SU-DHL-6 (cell line): ENCODE measurements around the gene PHYHD1.

ENCODE experiments used
- H2AFZ ChIP-seq: fragments of 200-600 bp; sonication (generic); 2 replicates; pipeline ENCODE4 v1.6.1; 2014; ENCODE audit warnings: low read depth, mild to moderate bottlenecking, moderate library complexity, mixed read lengths, antibody characterized with exemption, low read length; ENCODE audit not compliant: severe bottlenecking
- H3F3A ChIP-seq: fragments of 200-600 bp; shearing (Covaris generic); 2 replicates; pipeline ENCODE4 v1.6.0; 2016; ENCODE audit warnings: antibody characterized with exemption, mild to moderate bottlenecking; ENCODE audit not compliant: insufficient read depth
- H3K27ac ChIP-seq: fragments of 200-600 bp; sonication (generic); 2 replicates; pipeline ENCODE4 v1.5.1; 2016; ENCODE audit warnings: low read depth, mild to moderate bottlenecking, low read length, moderate library complexity, mixed read lengths
- H3K27me3 ChIP-seq: fragments of 200-600 bp; sonication (generic), shearing (Covaris generic); 2 replicates; pipeline ENCODE4 v1.6.0; 2014; ENCODE audit warnings: mild to moderate bottlenecking, low read length
- H3K36me3 ChIP-seq: fragments of 200-600 bp; sonication (generic); 2 replicates; pipeline ENCODE4 v1.6.1; 2014; ENCODE audit warnings: mild to moderate bottlenecking, low read length, mixed read lengths
- H3K4me2 ChIP-seq: fragments of 300-600, 200-600 bp; shearing (Covaris generic), sonication (generic); 2 replicates; pipeline ENCODE4 v1.6.0; 2014; ENCODE audit warnings: low read length, low read depth, mild to moderate bottlenecking; ENCODE audit not compliant: poor library complexity, severe bottlenecking
- H3K4me3 ChIP-seq: fragments of 200-600 bp; sonication (generic); 2 replicates; pipeline ENCODE4 v1.5.1; 2014; ENCODE audit warnings: antibody characterized with exemption, low read length, mild to moderate bottlenecking, mixed read lengths; ENCODE audit not compliant: insufficient read depth, poor library complexity, severe bottlenecking
- H3K79me2 ChIP-seq: fragments of 200-600 bp; sonication (generic); 2 replicates; pipeline ENCODE4 v1.6.1; 2014; ENCODE audit warnings: mild to moderate bottlenecking, low read length, moderate library complexity; ENCODE audit not compliant: insufficient read depth
- H3K9ac ChIP-seq: fragments of 200-600 bp; sonication (generic); 2 replicates; pipeline ENCODE4 v1.7.0; 2014; ENCODE audit warnings: mild to moderate bottlenecking, low read length
- H3K9me2 ChIP-seq: fragments of 200-600 bp; sonication (generic); replicated peaks from 2 replicates; pipeline ENCODE4 v1.6.1; 2014; ENCODE audit warnings: low read length; ENCODE audit not compliant: insufficient read depth
- H3K9me3 ChIP-seq: fragments of 200-600 bp; sonication (generic); 2 replicates; pipeline ENCODE4 v1.6.1; 2014; ENCODE audit warnings: low read length, mixed read lengths; ENCODE audit not compliant: insufficient read depth
- H4K20me1 ChIP-seq: fragments of 200-600 bp; sonication (generic); 2 replicates; pipeline ENCODE4 v1.6.1; 2014; ENCODE audit warnings: low read depth, mild to moderate bottlenecking, antibody characterized with exemption, low read length, moderate library complexity, mixed read lengths
- EZH2phosphoT487 ChIP-seq: fragments of 200-600 bp; sonication (generic), shearing (Covaris generic); conservative IDR thresholded peaks from 2 replicates; pipeline ENCODE4 v1.6.1; 2018; ENCODE audit warnings: mild to moderate bottlenecking, antibody characterized with exemption, low read length, moderate library complexity, mixed read lengths
- TF ChIP-seq, protein P1 (sequence below): fragments of 200-600 bp; sonication (generic); IDR thresholded peaks from one replicate; pipeline ENCODE4 v1.5.1; 2017; ENCODE audit warnings: antibody characterized with exemption, mild to moderate bottlenecking, low read length, moderate library complexity; ENCODE audit not compliant: insufficient read depth, poor library complexity, severe bottlenecking

Gene PHYHD1

DNA sequence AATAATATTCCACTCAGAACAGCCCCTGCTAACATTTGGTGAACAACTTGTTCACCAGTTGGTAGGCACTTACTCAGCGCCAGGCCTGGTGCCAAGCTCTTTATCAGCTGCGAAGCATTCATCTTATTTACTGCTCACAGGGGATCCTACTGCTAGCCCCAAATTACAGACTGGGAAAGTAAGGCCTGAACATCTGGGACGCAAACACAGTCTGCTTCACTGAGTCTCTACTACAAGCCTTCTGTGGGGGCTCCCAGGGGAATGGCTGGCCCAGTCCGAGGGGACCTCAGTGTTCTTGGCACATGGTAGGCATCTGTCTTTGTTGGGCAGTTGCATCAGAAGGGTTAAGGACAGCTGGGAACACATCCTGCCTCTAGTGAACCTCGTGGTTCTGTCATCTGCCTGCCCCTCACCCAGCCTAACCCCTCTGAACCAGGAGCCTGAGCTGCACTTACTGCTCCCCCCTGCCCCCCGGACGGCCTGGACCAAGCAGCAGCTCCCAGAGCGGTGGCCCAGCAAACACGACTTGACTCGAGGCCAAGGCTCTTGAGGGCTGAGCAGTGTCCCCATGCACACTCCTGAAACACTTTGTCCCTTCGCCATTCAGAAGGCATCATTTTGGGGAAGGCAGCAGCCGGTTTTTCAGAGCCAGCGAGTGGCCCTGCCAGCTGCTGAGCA, at the start of gene PHYHD1:
Gene PHYHD1 (plus strand): TSS at position 602 of the 678 bp plus-strand sequence. CDS start 1,342 bp downstream, outside the sequence.
- Histone ChIP-seq H3K4me2 (peak within 1 kb of the TSS; percentile 96), H3K9ac (peak within 1 kb of the TSS; percentile 95), H3K9me3 (no peaks in the 10 kb centered on the region), H3K27me3 (no peaks in the 10 kb centered on the region), H3F3A (peaks cover 41% of the 10 kb centered on the region), H3K36me3 (no peaks in the 10 kb centered on the region), H3K79me2 (no peaks in the 10 kb centered on the region), H3K4me3 (peak within 1 kb of the TSS; percentile 75), H3K9me2 (no peaks in the 10 kb centered on the region), H3K27ac (peak within 1 kb of the TSS; percentile 97), H2AFZ (peak within 1 kb of the TSS; percentile 5), H4K20me1 (no peaks in the 10 kb centered on the region)
- TF ChIP-seq EZH2phosphoT487 = no peak
- TF ChIP-seq, protein P1, sequence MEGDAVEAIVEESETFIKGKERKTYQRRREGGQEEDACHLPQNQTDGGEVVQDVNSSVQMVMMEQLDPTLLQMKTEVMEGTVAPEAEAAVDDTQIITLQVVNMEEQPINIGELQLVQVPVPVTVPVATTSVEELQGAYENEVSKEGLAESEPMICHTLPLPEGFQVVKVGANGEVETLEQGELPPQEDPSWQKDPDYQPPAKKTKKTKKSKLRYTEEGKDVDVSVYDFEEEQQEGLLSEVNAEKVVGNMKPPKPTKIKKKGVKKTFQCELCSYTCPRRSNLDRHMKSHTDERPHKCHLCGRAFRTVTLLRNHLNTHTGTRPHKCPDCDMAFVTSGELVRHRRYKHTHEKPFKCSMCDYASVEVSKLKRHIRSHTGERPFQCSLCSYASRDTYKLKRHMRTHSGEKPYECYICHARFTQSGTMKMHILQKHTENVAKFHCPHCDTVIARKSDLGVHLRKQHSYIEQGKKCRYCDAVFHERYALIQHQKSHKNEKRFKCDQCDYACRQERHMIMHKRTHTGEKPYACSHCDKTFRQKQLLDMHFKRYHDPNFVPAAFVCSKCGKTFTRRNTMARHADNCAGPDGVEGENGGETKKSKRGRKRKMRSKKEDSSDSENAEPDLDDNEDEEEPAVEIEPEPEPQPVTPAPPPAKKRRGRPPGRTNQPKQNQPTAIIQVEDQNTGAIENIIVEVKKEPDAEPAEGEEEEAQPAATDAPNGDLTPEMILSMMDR = no peak

DNA sequence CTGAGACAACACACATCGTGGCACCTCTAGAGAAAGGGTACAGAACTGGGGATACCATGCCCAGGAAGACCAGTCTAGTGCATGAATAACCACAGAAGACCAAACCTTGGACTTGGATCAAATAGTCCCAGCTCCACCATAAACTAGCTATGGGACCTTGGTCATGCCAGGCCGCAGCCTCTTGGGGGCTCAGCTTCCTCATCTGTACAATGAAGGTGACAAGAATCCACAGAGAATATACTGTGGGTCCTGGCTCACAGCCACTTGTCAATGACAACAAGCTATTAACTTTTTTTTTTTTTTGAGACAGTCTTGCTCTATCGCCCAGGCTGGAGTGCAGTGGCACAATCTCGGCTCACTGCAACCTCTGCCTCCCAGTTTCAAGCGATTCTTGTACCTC, 42.9 kb upstream of the PHYHD1 start:
- Histone ChIP-seq H3K27ac (no peak overlapping the region), H3K9ac (no peak overlapping the region), H2AFZ (no peak overlapping the region), H3K4me3 (no peak overlapping the region), H3K4me2 (no peak overlapping the region), H3K9me2 (no peaks in the 10 kb centered on the region), H4K20me1 (no peaks in the 10 kb centered on the region), H3K9me3 (no peaks in the 10 kb centered on the region), H3F3A (peaks cover 20% of the 10 kb centered on the region), H3K27me3 (no peaks in the 10 kb centered on the region), H3K36me3 (no peaks in the 10 kb centered on the region), H3K79me2 (peaks cover 68% of the 10 kb centered on the region)
- TF ChIP-seq, protein P1 = no peak
- TF ChIP-seq EZH2phosphoT487 = no peak

DNA sequence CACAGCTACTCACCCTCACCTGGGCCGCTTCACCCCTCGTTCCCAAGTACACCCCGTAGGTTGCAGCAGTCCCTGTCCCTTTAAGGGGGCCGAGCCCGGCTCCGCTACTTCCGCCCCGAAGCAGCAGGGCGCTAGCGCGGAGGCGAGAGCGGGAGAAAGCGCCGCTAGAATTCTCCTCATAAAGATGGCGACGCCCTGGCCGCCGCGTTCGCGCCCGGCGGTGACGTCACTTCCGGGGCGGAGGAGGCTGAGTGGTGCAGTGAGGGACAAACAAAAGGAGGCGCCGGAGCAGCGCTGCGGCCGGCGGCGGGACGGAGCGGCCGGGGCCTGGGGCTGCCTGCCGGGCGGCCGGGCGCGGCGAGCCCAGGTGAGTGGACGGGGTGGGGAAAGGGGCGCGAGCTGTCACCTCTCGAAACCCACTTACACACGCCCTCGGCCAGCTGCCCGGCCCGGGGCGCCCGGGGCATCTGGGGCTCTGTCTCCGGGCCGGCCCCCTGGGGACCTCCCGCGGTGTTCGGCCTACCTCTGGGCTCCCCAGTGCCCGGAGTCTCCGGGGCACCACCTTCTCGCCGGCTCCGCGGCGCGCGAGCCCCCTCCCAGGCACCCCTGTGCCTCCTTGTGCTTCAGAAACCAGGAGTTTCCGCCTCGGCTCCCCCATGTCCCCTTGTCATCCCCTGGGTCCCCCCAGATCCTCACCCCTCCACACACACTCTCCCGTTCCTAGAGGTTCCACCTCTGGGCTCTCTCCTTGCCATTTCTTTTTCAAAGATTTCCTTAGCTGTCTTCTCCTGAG, 38.7 kb upstream of the PHYHD1 start, which contains the start of the genes KYAT1 and LRRC8A:
Gene KYAT1 (minus strand): TSS at position 67 of the 793 bp plus-strand sequence. CDS start 36,545 bp downstream, outside the sequence.
Gene LRRC8A (plus strand): TSS at position 250 of the 793 bp plus-strand sequence. CDS start 25,032 bp downstream, outside the sequence.
- peak within 1 kb of the TSS; percentile 97 for H3K27ac ChIP-seq
- no peaks in the 10 kb centered on the region for H3K27me3 ChIP-seq
- no peaks in the 10 kb centered on the region for H3K9me3 ChIP-seq
- H3F3A ChIP-seq = peaks cover 20% of the 10 kb centered on the region
- peaks cover 82% of the 10 kb centered on the region for H3K79me2 ChIP-seq
- H3K9me2 ChIP-seq = no peaks in the 10 kb centered on the region
- peak within 1 kb of the TSS; percentile 88 for H3K4me3 ChIP-seq
- H3K36me3 ChIP-seq = no peaks in the 10 kb centered on the region
- H2AFZ ChIP-seq = no peak within 1 kb of the TSS
- no peaks in the 10 kb centered on the region for H4K20me1 ChIP-seq
- H3K4me2 ChIP-seq = peak within 1 kb of the TSS; percentile 87
- H3K9ac ChIP-seq = peak within 1 kb of the TSS; percentile 97
- TF ChIP-seq, protein P1 = no peak
- TF ChIP-seq EZH2phosphoT487 = no peak
